GM13977 (cell line): ENCODE measurements around the gene CABLES2.
"Not testable (repeated sequence)": the region's sequence is repeated elsewhere in the genome, so short reads cannot be mapped to it uniquely, and the experiment has no call there.

Experiments used
- DNase-seq: peaks from one replicate; pipeline ENCODE4 v3.0.0; 2012; ENCODE audit warnings: low spot score
- in situ Hi-C: fragments of 300-500 bp; cut with MboI; formaldehyde crosslinking; loops from one replicate; pipeline ENCODE4 v1.12.0; 2022; ENCODE audit warnings: low sequenced_read_pairs, low pct_unique_long_range_greater_than_20kb, mixed read lengths, inconsistent platforms; ENCODE audit not compliant: unreplicated experiment
- TF ChIP-seq, protein P1 (sequence below): IDR thresholded peaks from 2 replicates; pipeline ENCODE4 v1.5.1; 2012; ENCODE audit warnings: mild to moderate bottlenecking, control low read depth; ENCODE audit not compliant: insufficient read depth; ENCODE audit errors: extremely low read depth, missing control alignments

CABLES2 gene

DNA sequence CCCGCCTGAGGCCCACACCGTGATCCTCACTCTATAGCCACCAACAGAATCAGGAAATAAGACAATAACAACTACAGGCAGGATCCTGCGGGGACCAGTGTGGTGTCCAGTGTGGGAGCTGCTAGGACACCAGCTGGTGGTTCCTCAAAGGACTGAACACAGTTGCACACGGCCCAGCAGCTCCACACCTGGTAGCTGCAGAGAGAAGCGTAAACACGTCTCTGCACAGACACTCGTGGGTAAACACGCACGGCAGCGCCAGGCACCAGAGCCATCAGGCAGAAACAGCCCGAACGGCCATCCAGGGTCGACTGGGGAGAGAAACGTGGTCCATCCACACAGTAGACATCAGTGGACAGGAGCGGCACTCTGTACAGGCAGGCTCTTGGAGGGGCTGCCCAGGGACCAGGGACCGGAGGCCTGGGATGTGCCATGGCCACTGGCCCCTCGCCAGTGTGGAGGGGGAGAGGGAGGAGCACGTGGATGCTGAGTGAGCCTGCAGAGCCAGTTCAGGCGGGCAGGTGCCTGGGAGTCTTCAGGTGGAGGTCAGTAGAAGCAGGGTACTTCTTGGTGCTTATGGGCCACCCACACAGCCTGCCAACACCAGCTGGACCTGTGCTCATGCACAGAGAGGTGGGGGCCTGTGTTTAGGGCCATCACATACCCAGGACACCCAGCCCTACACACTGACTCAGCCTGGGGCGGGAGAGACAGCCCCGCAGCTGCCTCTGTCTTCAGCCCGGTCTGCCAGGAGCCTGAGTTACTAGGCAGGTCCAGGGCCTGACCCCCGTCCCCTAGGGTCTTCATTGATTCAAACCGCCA lies 32.5 kb downstream of the CABLES2 start:
- in situ Hi-C loops = no loop called here
- TF ChIP-seq, protein P1, sequence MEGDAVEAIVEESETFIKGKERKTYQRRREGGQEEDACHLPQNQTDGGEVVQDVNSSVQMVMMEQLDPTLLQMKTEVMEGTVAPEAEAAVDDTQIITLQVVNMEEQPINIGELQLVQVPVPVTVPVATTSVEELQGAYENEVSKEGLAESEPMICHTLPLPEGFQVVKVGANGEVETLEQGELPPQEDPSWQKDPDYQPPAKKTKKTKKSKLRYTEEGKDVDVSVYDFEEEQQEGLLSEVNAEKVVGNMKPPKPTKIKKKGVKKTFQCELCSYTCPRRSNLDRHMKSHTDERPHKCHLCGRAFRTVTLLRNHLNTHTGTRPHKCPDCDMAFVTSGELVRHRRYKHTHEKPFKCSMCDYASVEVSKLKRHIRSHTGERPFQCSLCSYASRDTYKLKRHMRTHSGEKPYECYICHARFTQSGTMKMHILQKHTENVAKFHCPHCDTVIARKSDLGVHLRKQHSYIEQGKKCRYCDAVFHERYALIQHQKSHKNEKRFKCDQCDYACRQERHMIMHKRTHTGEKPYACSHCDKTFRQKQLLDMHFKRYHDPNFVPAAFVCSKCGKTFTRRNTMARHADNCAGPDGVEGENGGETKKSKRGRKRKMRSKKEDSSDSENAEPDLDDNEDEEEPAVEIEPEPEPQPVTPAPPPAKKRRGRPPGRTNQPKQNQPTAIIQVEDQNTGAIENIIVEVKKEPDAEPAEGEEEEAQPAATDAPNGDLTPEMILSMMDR = no peak
- DNase-seq = no peak

DNA sequence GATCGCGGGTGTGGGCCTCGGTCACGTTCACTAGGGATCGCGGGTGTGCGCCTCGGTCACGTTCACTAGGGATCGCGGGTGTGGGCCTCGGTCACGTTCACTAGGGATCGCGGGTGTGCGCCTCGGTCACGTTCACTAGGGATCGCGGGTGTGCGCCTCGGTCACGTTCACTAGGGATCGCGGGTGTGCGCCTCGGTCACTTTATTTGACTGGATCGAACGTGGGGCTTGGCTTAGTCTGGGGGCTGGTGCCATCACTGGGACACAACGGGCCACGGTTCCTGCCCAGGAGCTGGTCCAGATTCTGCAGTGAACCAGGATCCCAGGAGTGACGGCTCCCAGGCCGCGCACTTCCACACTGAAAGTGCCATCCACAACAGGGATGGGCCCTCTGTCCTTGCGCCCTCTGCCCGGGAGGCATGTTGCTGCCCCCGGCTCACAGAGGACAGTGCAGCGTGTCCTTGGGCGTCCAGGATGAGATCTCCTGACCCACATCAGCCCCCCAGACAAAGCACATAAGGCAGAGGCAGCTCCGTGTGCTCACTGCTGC lies 33.4 kb downstream of the CABLES2 start:
- DNase-seq, in situ Hi-C loops: not testable (repeated sequence)

DNA sequence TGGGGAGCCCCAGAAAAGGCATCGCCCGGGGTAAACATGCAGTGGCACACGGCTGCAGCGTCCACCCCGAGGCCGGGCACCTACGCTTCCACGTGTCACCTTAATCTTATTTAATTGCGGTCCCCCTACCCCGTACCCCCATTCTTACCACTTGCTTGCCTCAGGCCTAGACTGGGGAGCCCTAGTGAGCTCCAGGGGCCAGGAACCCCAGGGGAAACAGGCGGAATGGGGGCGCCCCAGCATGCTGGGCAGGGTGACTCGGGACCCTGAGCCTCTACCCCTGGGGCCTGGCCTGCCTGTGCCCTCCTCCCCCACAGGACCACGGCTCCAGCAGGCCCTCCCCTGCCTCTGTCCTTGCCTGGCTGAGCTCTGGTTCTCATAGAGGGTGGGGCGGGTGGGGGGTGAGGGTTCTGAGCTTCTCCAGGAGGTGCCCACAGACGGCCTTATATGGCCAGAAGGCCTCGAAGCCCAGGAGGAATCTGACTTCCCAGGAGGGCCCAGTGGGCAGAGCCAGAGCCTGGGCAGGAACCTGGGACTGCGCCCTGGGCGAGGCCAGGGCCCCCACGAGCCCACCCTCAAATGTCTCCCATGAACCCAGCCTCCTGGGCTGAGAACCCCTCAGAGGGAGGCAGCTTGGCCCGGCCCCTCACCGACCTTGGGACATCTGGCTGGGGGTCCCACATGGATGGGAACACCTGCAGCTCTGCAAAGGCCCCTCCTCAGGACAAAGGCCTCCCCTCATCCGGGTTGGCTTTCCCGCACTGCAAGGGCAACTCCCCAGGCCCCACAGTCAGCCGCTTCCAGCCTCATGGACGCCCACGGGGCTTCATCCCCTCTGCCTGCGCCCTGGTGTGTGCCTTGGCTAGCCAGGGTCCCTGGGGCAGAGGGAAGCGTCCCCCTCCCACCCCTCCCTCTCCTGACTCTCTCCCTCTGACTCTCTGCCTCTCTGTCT lies 34.8 kb downstream of the CABLES2 start:
- TF ChIP-seq, protein P1 = no peak
- in situ Hi-C loops = no loop called here
- DNase-seq = no peak

DNA sequence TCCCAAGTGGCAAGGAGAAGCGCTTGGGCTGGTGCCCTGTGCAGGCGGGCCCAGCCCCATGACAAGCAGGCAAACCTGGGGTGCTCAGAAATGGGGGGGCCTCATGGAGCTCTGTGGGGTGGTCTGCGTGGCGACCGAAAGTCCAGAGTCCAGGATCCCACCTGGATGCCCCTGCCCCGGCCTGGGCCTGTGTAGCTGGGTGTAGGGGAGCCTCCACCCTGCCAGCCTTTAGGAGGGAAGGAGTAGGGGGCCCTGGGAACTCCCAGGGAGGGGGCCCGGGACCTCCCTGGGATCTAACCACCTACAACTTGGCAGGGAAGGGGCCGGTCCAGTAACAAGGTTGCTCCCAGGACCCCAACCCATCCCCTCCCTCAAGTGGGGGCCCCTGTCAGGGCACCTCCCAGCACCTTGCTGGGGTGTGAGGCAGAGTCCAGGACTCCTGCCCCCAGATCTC lies 35.5 kb downstream of the CABLES2 start:
- in situ Hi-C loops = no loop called here
- no peak for DNase-seq
- TF ChIP-seq, protein P1 = no peak

DNA sequence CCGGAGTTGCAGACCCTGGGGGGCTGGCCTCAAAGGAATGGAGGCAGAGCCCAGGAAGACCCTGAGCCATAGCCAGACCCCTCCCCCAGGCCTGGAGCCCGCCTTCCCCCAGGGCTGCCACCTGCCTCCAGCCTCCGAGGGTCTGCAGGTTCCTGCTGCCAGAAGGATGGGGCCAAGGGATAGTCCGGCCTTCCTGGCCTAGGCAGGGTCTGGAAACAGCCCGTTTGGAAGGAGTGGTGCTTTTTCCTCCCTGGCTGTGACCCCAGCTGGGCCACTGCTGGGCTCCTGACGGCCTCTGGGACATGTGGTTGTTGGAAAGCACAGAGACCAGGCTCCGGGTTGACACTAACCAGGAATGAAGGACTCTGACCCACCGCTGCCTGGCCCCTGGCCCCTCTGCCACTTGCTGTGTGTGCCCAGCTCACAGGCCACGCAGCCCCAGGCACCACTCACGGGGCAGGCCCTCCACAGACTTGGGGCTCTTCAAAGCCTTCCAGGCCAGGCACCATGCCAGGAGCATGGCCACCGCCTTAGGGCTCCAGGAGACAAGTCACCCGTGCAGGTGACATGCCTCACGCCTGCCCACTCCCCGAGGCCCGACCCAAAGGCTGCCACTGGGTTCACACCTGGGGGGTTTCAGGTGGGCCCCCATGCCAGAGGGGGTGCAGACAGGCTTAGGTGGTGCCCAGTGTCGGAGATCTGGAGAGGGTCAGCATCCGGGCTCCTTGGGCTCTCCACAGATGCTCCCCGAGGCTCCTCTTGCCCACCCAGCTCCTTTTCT lies 36.1 kb downstream of the CABLES2 start:
- DNase-seq = no peak
- TF ChIP-seq, protein P1 = no peak
- in situ Hi-C loops = no loop called here

DNA sequence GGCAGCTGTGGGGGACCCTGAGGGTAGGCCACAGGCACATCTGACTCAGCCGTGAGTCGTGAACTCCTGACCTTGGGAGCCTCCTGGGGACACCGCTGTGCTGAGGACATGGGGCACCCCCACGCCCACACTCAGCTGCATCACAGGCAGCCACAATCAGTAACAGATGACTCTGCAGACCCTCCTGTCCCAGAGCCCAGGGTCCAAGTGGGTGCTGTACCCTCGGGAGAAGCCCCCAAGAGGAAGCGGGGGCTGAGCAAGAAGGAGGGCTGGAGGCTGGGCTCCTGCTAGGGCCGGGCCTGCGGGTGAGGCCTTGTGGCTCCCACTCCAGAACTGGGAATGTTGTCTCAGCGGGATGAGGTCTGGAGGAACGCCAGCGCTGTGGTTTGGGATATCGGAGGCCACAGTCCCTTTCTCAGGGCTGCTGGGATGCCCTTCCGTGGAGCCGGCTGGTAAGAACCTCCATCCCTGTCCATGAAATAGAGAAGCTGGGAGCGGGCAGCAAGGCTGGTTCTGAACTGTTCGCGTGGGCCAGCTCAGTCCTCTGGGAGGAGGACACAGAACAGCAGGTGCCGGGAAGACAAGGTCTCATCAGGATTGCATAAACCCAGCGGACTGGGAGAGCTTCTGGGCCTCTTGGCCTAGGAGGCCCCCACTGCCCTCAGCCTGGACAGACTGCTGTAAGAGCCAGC lies 36.8 kb downstream of the CABLES2 start:
- TF ChIP-seq, protein P1 = no peak
- in situ Hi-C loops = no loop called here
- no peak for DNase-seq
